Right ventricle myocardium inferior (tissue), 1 donor: ENCODE data around the gene LDB3. TPM values are rescaled to one million over a fixed set of nuclear protein-coding genes. Genes with fewer than 3 reads are reported as not detected.
"Not testable (repeated sequence)": the region's sequence is repeated elsewhere in the genome, so short reads cannot be mapped to it uniquely, and the experiment has no call there.

Source experiments
- ATAC-seq: fragments of 200-7000 bp; cut with Tn5 transposase; one replicate; pipeline ENCODE4 v1.9.1; 2020; ENCODE audit warnings: mild to moderate bottlenecking, moderate library complexity
- DNase-seq: peaks from one replicate; pipeline ENCODE4 v3.0.0; 2021; ENCODE audit errors: missing footprints
- intact Hi-C: fragments of 100-400 bp; cut with DNase I; formaldehyde crosslinking; loops from one replicate; pipeline ENCODE4 v1.11.0; 2022
- long read RNA-seq: library from polyadenylated mRNA; unstranded; transcript quantifications from one replicate; pipeline ENCODE4 v2.0.0, GENCODE V29; 2021
- total RNA-seq: library from RNA; stranded (reverse); fragmentation: NEBNext Ultra II Directional; extraction: Animal tissue kit (Norgen Biotek cat#: 25700); gene quantifications from one replicate; pipeline ENCODE4 v1.2.1, GENCODE V29; 2021
- donor health status: DM: no; HTN: yes; CAD: no; lungs with severe emphysema.

LDB3 gene
- 1,478 TPM for total RNA-seq
- long read RNA-seq, transcript LDB3-208 (7 exons, 1,664 nt), result major isoform, 12 of 741 reads
- long read RNA-seq, partial matches to known transcripts, result 347 of 741 reads
- long read RNA-seq, other reads (novel, unspliced or antisense), result 382 of 741 reads

GRCh38 chr10:86668297-86669165 is at the start of gene LDB3:
TSS of gene LDB3 (plus strand) at chr10:86668511. CDS start at chr10:86668692, 181 bp downstream.
- ATAC-seq (peak; percentile 35), DNase-seq (no peak)
- intact Hi-C loops, result no loop called here

- intact Hi-C loops, result no loop called here
- no peak for DNase-seq
- ATAC-seq, result no peak
These were observed 40.0 kb upstream of the LDB3 start for GRCh38 chr10:86628311-86628710.

- intact Hi-C loops, result loop anchor here (5.0 kb wide), 1 partner anchor 228 kb away; no protein-coding TSS in a partner anchor
- DNase-seq (no peak), ATAC-seq (peak; percentile 73)
These were observed 38.2 kb upstream of the LDB3 start for GRCh38 chr10:86630079-86630478.

- intact Hi-C loops, result loop anchor here (5.0 kb wide), 1 partner anchor 230 kb away; no protein-coding TSS in a partner anchor
- ATAC-seq, result peak; percentile 82
- peak; percentile 73 for DNase-seq
These were observed 36.1 kb upstream of the LDB3 start for GRCh38 chr10:86632009-86632800.

GRCh38 chr10:86632951-86633350 is 35.4 kb upstream of the LDB3 start:
- no peak for ATAC-seq
- intact Hi-C loops, result loop anchor here (5.0 kb wide), 1 partner anchor 231 kb away; no protein-coding TSS in a partner anchor
- DNase-seq, result no peak

- DNase-seq, result no peak
- no peak for ATAC-seq
- intact Hi-C loops, result no loop called here
These were observed 32.9 kb upstream of the LDB3 start for GRCh38 chr10:86635402-86635801.

GRCh38 chr10:86636311-86636710 is 32.0 kb upstream of the LDB3 start:
- DNase-seq (no peak), ATAC-seq (no peak)
- intact Hi-C loops, result no loop called here

- ATAC-seq (no peak), DNase-seq (no peak)
- intact Hi-C loops, result no loop called here
These were observed 26.3 kb upstream of the LDB3 start for GRCh38 chr10:86642021-86642420.

GRCh38 chr10:86642499-86642898 is 25.8 kb upstream of the LDB3 start:
- intact Hi-C loops, result no loop called here
- DNase-seq (no peak), ATAC-seq (no peak)

GRCh38 chr10:86644152-86644793 is 24.0 kb upstream of the LDB3 start:
- ATAC-seq, result no peak
- intact Hi-C loops, result no loop called here
- DNase-seq, result no peak

GRCh38 chr10:86644794-86645445 is 23.4 kb upstream of the LDB3 start:
- no peak for DNase-seq
- no peak for ATAC-seq
- intact Hi-C loops, result no loop called here

GRCh38 chr10:86645621-86646165 is 22.6 kb upstream of the LDB3 start:
- intact Hi-C loops, ATAC-seq, DNase-seq: not testable (repeated sequence)

GRCh38 chr10:86646532-86646931 is 21.8 kb upstream of the LDB3 start:
- ATAC-seq (no peak), DNase-seq (no peak)
- intact Hi-C loops, result no loop called here

- ATAC-seq, result no peak
- intact Hi-C loops, result no loop called here
- no peak for DNase-seq
These were observed 21.4 kb upstream of the LDB3 start for GRCh38 chr10:86646933-86647332.

GRCh38 chr10:86647773-86648703 is 20.3 kb upstream of the LDB3 start:
- ATAC-seq, result no peak
- intact Hi-C loops, result no loop called here
- DNase-seq, result no peak

- intact Hi-C loops, result no loop called here
- peak; percentile 67 for ATAC-seq
- no peak for DNase-seq
These were observed 19.4 kb upstream of the LDB3 start for GRCh38 chr10:86648704-86649427.
